HFF-Myc (cell line): ENCODE results near the gene HMX3.

Experiments
- DNase-seq: peaks from one replicate; pipeline ENCODE4 v3.0.0-alpha.2; 2011; ENCODE audit warnings: low read depth; ENCODE audit errors: extremely low read depth
- H3K4me3 ChIP-seq: replicated peaks from 2 replicates; pipeline ENCODE4 v1.5.1; 2011; ENCODE audit warnings: low read depth, mild to moderate bottlenecking, control low read depth, low read length
- TF ChIP-seq, protein P1 (sequence below): IDR thresholded peaks from 2 replicates; pipeline ENCODE4 v1.5.1; 2012; ENCODE audit warnings: mild to moderate bottlenecking, low read depth, low read length, control low read depth; ENCODE audit errors: missing control alignments

Gene HMX3

DNA sequence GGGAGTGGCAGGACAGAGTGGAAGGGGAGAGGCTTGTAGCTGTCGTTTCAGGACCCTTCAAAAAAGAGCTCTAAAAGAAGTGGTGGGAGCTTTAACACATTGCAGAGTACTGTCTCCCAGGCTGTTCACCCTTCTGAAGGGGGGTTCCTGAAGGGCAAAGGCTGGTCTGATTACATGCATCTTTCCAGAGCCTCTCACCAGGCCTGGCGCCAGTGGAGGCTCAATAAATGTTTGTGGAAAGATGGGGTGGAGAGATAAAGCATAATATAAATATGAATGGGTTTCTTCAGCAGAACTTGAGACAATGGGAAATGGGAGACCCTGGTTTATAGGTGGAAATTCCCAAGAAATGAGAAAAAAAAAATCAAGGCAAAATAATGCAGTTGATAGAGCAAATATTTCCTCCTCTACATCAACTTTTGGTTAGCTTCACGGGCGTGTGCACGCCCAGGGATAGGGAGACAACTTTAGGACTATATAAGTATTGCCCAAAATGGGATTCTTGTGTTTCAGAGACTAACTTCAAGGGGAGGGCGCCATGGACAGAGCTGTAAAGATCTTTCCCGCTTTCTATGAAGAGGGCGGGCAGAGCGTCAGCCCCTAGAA lies 17.8 kb downstream of the HMX3 start:
- H3K4me3 ChIP-seq: no peak overlapping the region
- TF ChIP-seq, protein P1, sequence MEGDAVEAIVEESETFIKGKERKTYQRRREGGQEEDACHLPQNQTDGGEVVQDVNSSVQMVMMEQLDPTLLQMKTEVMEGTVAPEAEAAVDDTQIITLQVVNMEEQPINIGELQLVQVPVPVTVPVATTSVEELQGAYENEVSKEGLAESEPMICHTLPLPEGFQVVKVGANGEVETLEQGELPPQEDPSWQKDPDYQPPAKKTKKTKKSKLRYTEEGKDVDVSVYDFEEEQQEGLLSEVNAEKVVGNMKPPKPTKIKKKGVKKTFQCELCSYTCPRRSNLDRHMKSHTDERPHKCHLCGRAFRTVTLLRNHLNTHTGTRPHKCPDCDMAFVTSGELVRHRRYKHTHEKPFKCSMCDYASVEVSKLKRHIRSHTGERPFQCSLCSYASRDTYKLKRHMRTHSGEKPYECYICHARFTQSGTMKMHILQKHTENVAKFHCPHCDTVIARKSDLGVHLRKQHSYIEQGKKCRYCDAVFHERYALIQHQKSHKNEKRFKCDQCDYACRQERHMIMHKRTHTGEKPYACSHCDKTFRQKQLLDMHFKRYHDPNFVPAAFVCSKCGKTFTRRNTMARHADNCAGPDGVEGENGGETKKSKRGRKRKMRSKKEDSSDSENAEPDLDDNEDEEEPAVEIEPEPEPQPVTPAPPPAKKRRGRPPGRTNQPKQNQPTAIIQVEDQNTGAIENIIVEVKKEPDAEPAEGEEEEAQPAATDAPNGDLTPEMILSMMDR: no peak
- DNase-seq: no peak

DNA sequence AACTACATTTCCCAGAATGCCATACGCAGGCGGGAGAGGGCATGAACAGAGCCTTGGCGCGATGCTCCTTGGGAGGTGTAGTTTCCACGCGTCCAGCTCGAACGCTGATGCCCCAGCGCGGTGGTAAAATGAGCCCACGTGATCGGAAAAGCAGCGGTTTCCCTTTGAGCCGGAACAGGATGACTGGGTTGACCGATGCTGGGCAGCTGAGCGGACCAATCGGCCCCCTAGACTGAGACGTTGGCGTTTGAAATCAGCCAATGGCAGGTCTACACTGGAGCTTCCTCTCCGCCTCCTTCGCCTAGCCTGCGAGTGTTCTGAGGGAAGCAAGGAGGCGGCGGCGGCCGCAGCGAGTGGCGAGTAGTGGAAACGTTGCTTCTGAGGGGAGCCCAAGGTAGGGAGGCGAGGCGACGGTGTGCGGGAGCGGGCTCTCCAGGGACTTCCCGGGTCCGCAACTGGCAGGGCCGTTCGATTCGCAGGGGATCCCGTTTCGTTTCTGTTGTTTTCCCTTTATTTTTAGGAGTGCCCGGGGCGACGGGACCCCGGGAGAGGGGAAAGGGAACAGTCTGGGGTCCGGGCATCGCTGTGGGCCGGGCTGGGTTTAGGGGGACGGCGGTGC lies 18.4 kb downstream of the HMX3 start, which contains the start of gene BUB3:
Gene BUB3 (plus strand): TSS at position 311 of the 619 bp plus-strand sequence. CDS start 516 bp downstream, outside the sequence.
- peak; percentile 99 for DNase-seq
- TF ChIP-seq, protein P1: no peak
- H3K4me3 ChIP-seq: peak within 1 kb of the TSS; percentile 97

DNA sequence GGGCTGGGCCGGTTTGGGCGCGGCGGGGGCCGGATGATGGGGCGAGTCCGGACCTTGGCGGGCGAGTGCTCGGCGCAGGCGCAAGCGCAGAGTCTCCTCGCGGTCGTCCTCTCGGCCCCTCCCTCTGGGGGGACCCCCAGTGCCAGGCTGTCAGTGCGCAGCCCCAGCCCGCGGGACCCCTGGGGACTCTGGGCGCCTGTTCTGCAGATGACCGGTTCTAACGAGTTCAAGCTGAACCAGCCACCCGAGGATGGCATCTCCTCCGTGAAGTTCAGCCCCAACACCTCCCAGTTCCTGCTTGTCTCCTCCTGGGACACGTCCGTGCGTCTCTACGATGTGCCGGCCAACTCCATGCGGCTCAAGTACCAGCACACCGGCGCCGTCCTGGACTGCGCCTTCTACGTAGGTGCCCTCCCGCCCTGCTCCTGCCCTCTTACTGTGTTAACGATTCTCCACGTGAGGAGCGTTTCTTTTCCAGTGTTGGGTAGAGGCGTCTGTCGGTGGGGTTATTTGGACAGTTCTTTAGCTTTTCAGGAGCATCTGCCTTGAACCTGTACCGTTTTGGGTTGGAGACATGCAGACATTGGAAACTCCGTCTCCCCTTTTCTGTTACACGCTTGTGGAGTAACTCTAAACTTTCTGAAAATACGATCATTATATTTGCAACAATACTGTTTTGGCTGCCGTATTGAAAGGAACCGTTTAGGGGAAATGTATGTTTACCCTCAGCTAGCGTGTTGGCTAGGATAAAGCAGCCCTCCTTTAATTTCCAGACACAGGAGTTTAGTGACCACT lies 19.1 kb downstream of the HMX3 start:
- TF ChIP-seq, protein P1: no peak
- DNase-seq: peak; percentile 16
- H3K4me3 ChIP-seq: peak overlapping the region; percentile 97

DNA sequence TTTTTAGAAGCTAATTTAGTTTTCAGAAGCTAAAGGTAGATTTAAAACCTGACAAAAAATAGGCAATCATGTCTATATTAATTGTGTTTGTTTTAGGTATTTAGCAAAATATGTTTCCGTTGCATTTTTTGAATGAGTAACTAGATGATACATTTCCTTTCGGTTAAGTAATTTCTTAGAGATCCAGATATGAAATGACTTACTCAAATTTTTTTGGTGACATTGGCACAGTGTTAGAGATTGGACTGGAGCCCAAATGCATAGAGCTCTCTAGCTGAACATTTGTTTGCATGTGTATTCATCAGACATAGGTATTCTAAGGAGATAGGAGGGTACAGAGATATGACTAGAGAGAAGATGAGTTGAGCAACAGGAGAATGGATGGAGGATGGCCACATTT lies 20.3 kb downstream of the HMX3 start:
- TF ChIP-seq, protein P1: no peak
- H3K4me3 ChIP-seq: peak overlapping the region; percentile 97
- DNase-seq: no peak

DNA sequence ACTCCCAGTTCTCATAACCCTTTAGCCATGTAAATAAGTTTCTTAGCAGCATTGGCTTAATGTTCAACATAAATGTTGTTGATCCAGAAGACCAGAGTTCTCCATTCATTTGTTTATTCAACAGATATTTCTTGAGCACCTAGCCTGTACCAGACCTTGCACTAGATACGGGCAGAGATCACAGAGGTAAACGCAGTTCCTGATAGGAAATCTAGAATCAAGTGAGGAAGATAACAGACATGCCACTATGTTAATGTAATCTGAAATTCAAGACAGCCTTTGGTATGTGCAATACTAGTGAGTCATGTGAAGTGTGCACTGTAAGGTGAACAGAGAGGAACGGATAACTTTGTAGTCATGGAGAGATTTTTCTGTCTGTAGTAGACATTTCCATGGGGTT lies 21.4 kb downstream of the HMX3 start:
- TF ChIP-seq, protein P1: no peak
- H3K4me3 ChIP-seq: peak overlapping the region; percentile 97
- DNase-seq: no peak

DNA sequence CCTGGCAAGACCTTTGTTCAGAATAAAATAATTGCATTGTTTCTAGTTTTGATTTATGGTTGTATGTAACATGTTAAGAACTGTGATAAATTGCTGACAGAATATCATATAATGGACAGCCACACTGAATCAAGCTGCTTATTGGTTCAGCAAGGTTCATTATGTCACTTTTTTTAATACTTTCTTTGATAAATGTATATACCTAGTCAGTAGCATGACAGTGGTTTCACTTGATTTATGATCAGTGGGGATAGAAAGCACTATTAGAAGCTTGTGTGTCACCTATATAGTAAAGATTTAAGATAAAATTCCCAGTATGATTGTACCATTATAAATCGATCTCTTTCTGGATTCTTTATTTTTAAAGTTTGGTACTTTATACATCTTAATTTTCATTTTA lies 22.9 kb downstream of the HMX3 start:
- no peak for DNase-seq
- no peak overlapping the region; the same call in 1 of the 2 replicates for H3K4me3 ChIP-seq
- TF ChIP-seq, protein P1: no peak
